Large intestine (tissue), 3 donors: ENCODE data around the gene LPP. TPM values are rescaled to one million over a fixed set of nuclear protein-coding genes. Genes with fewer than 3 reads are reported as not detected.

Source experiments
- DNase-seq, 2 donors: peaks; one replicate each; pipeline versions ENCODE4 v3.0.0 to v3.0.0-alpha.2; 2013
- H3K27ac ChIP-seq: one replicate; pipeline ENCODE4 v1.5.1; 2013; ENCODE audit warnings: low read length
- H3K27me3 ChIP-seq: 2 replicates; pipeline ENCODE4 v1.6.1; 2013; ENCODE audit warnings: low read length; ENCODE audit not compliant: control insufficient read depth, insufficient read depth
- H3K36me3 ChIP-seq: 2 replicates; pipeline ENCODE4 v1.6.1; 2013; ENCODE audit warnings: low read length; ENCODE audit not compliant: control insufficient read depth, insufficient read depth
- H3K4me1 ChIP-seq: one replicate; pipeline ENCODE4 v1.6.1; 2013; ENCODE audit warnings: low read length; ENCODE audit not compliant: control insufficient read depth, insufficient read depth
- H3K4me3 ChIP-seq: one replicate; pipeline ENCODE4 v1.5.1; 2013; ENCODE audit warnings: low read length
- H3K9me3 ChIP-seq: one replicate; pipeline ENCODE4 v1.6.1; 2013; ENCODE audit warnings: mild to moderate bottlenecking, low read depth, low read length, moderate library complexity; ENCODE audit not compliant: control insufficient read depth
- WGBS: methylation state at CpG from one replicate; pipeline ENCODE4 v1.1.5; 2013; ENCODE audit warnings: low lambda C conversion rate; ENCODE audit not compliant: insufficient coverage; 5-methylcytosine and 5-hydroxymethylcytosine counted together
- polyA plus RNA-seq: library from polyadenylated mRNA; unstranded; fragments of 120-200 nt; gene quantifications from one replicate; pipeline ENCODE4 v1.2.1, GENCODE V29; 2013

LPP gene
- polyA plus RNA-seq, 1 donor, result 41.2 TPM

DNA sequence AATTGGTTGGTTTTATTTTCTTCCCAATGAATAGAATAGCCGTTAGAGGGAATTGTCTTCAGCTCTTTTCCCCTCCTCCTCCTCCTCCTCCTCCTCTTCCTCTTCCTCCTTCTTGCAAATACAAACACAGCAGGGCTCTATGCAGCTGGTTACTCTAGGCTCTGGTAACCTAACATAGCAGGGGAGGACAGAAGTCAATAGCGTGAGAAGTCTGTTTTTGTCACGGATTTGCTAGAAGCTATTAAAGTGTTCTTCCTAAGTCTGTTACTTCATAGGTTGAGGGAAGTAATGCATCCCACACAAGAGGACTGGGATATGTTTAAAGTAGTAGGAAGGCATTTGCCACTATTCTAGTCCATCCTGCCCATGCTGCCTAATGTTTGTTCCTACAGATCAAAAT, 643.1 kb downstream of the LPP start:
- Histone ChIP-seq H3K4me1 (no peaks in the 10 kb centered on the region), H3K27ac (no peak overlapping the region), H3K36me3 (peaks cover 6% of the 10 kb centered on the region), H3K9me3 (no peaks in the 10 kb centered on the region), H3K27me3 (no peaks in the 10 kb centered on the region), H3K4me3 (no peak overlapping the region)
- DNase-seq, result no peak
- 86% methylated on average over 1 of the region's 3 CpGs for WGBS

GRCh38 chr3:188798556-188799145, 644.7 kb downstream of the LPP start:
- Histone ChIP-seq H3K36me3 (no peaks in the 10 kb centered on the region), H3K27me3 (no peaks in the 10 kb centered on the region), H3K4me3 (no peak overlapping the region), H3K27ac (no peak overlapping the region), H3K4me1 (no peaks in the 10 kb centered on the region), H3K9me3 (no peaks in the 10 kb centered on the region)
- DNase-seq, result no peak
- 80% methylated on average over 2 of the region's 5 CpGs for WGBS

GRCh38 chr3:188801393-188801792, 647.4 kb downstream of the LPP start:
- H3K9me3 ChIP-seq, result peaks cover under 1% of the 10 kb centered on the region
- WGBS, result no CpG with 5 or more reads among the region's 4 CpGs
- no peak for DNase-seq

DNA sequence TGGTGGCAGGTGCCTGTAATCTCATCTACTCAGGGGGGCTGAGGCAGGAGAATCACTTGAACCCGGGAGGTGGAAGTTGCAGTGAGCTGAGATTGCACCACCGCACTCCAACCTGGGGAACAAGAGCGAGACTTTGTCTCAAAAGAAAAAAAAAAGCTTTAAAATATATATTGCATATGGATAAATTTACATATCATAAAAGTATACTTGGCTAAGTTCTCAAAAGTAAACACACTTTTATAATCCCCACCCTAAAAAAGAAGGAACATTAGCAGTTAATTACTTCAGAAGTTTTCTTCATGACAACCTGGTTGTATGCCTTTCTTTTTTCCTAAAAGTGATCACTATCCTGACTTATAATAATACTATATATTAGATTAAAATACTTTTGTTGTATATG, 648.7 kb downstream of the LPP start:
- 80% methylated on average over 1 of the region's 3 CpGs for WGBS
- Histone ChIP-seq H3K27me3 (no peaks in the 10 kb centered on the region), H3K4me3 (no peak overlapping the region), H3K36me3 (no peaks in the 10 kb centered on the region), H3K4me1 (no peaks in the 10 kb centered on the region), H3K27ac (no peak overlapping the region), H3K9me3 (peaks cover 13% of the 10 kb centered on the region)
- DNase-seq, result no peak

More at GRCh38 chr3:188801393-188801792, 647.4 kb downstream of the LPP start:
- Histone ChIP-seq H3K4me3 (no peak overlapping the region), H3K4me1 (no peaks in the 10 kb centered on the region), H3K36me3 (no peaks in the 10 kb centered on the region), H3K27ac (no peak overlapping the region), H3K27me3 (no peaks in the 10 kb centered on the region)

GRCh38 chr3:188807006-188807405, 653.0 kb downstream of the LPP start:
- no peaks in the 10 kb centered on the region for H3K36me3 ChIP-seq
- no peak overlapping the region for H3K4me3 ChIP-seq
- WGBS, result 90% methylated on average over 1 of the region's 1 CpG
- no peaks in the 10 kb centered on the region for H3K4me1 ChIP-seq
- H3K27me3 ChIP-seq, result no peaks in the 10 kb centered on the region
- H3K9me3 ChIP-seq, result peaks cover 24% of the 10 kb centered on the region
- DNase-seq, result no peak
- no peak overlapping the region for H3K27ac ChIP-seq

- Histone ChIP-seq H3K36me3 (no peaks in the 10 kb centered on the region), H3K9me3 (peaks cover 16% of the 10 kb centered on the region), H3K4me3 (no peak overlapping the region), H3K4me1 (no peaks in the 10 kb centered on the region), H3K27ac (no peak overlapping the region), H3K27me3 (no peaks in the 10 kb centered on the region)
- no peak for DNase-seq
- 80% methylated on average over 1 of the region's 1 CpG for WGBS
Measured at GRCh38 chr3:188812198-188812597, 658.2 kb downstream of the LPP start.

DNA sequence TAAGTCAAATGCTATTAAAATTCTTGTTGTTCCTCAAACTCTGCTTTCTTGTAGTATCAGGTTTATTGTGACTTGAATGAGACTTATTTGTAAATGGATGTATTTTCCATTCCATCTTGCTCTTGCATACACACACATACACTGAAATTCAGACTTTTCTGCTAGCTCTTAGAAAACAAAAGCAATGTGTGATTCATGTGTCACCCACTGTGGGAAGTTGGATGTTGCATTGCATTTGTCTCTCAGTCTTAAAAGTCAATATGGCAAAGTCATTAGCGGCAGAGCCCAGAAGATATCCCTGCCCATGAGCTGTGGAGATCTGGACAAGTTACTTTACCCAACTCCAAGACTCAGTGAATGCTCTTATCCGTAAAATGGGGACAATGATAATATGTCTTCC, 660.6 kb downstream of the LPP start:
- 100% methylated on average over 1 of the region's 2 CpGs for WGBS
- Histone ChIP-seq H3K27me3 (no peaks in the 10 kb centered on the region), H3K9me3 (no peaks in the 10 kb centered on the region), H3K4me1 (no peaks in the 10 kb centered on the region), H3K27ac (no peak overlapping the region), H3K36me3 (no peaks in the 10 kb centered on the region), H3K4me3 (no peak overlapping the region)
- no peak for DNase-seq

GRCh38 chr3:188817103-188817934, 663.4 kb downstream of the LPP start:
- DNase-seq, result no peak
- H3K9me3 ChIP-seq, result no peaks in the 10 kb centered on the region
- H3K4me3 ChIP-seq, result no peak overlapping the region
- no peaks in the 10 kb centered on the region for H3K36me3 ChIP-seq
- H3K27me3 ChIP-seq, result no peaks in the 10 kb centered on the region
- H3K4me1 ChIP-seq, result no peaks in the 10 kb centered on the region
- 90% methylated on average over 1 of the region's 7 CpGs for WGBS
- no peak overlapping the region for H3K27ac ChIP-seq

- H3K27ac ChIP-seq, result no peak overlapping the region
- H3K4me1 ChIP-seq, result no peaks in the 10 kb centered on the region
- no CpG with 5 or more reads among the region's 3 CpGs for WGBS
Measured at GRCh38 chr3:188817935-188818269, 663.9 kb downstream of the LPP start.

DNA sequence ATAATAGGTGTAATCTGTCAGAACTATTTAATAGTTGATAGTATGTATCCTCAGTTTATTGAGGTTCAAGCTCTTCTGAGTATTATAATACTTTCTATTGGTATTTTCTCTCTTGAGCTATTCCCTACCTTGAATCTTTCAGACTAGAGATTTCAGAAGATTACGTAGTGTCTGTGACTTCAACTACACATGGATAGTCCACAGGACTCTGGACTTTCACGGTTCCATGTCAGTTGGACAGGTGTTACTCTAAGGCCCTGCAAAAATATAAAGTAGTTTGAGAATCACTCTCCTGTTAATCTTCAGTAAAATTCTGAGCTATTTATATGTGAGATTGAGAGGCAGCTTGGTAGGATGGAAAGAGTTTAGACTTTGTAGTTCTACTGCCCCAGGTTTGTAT, 664.3 kb downstream of the LPP start:
- Histone ChIP-seq H3K36me3 (no peaks in the 10 kb centered on the region), H3K27me3 (no peaks in the 10 kb centered on the region), H3K4me1 (no peaks in the 10 kb centered on the region), H3K4me3 (no peak overlapping the region), H3K9me3 (no peaks in the 10 kb centered on the region), H3K27ac (no peak overlapping the region)
- DNase-seq, result no peak
- WGBS, result no CpG with 5 or more reads among the region's 2 CpGs

More at GRCh38 chr3:188817935-188818269, 663.9 kb downstream of the LPP start:
- Histone ChIP-seq H3K27me3 (no peaks in the 10 kb centered on the region), H3K36me3 (no peaks in the 10 kb centered on the region), H3K9me3 (no peaks in the 10 kb centered on the region), H3K4me3 (no peak overlapping the region)
- DNase-seq, result no peak

DNA sequence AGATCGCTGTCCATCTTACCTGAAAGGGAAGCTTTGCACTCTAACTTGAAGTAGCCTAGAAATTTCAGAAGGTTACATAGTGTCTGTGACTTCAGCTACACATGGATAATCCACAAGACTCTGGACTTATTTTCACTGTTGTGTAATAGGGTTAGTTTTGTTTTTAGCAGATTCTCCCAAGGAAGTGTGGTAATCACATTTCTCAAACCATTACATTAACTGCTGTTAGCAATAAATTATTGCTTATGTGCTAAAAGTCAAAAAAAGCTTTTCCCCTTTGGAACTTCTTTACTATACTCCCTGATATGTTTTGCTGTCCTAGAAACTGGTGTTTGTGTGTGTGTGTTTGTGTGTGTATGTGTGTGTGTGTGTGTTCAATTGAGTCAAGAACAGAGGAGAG, 666.0 kb downstream of the LPP start:
- Histone ChIP-seq H3K4me1 (no peaks in the 10 kb centered on the region), H3K9me3 (no peaks in the 10 kb centered on the region), H3K27me3 (no peaks in the 10 kb centered on the region), H3K4me3 (no peak overlapping the region), H3K27ac (no peak overlapping the region), H3K36me3 (no peaks in the 10 kb centered on the region)
- DNase-seq, result no peak
- no CpG with 5 or more reads among the region's 1 CpG for WGBS
